IMR-90 (cell line): ENCODE measurements around the gene SDCCAG8. TPM values are rescaled to one million over a fixed set of nuclear protein-coding genes. Genes with fewer than 3 reads are reported as not detected.
A peak's percentile ranks its signal among the peaks of the same experiment; 100 is the strongest.

ENCODE experiments used
- ATAC-seq: fragments of 200-7000 bp; cut with Tn5 transposase; 2 replicates; pipeline ENCODE4 v1.9.1; 2020; ENCODE audit warnings: low read depth, mild to moderate bottlenecking, moderate library complexity
- BruUV-seq: library from RNA; stranded (reverse); fragments of 400-500 nt; replicated peaks from 2 replicates; lab custom pipeline; 2021; lab: Mats Ljungman, UMichigan
- CTCF ChIA-PET: fragments of 300-600 bp; formaldehyde crosslinking; extraction: SDS; loops from one replicate; lab custom pipeline; 2021; ENCODE audit warnings: antibody characterized with exemption; lab: Yijun Ruan, JAX
- POLR2A ChIA-PET: fragments of 300-600 bp; sonication (Branson Sonifier 250); formaldehyde crosslinking; loops from one replicate; lab custom pipeline; 2022; ENCODE audit warnings: antibody characterized with exemption; ENCODE audit not compliant: unreplicated experiment; lab: Charles Lee
- DNase-seq: peaks from one replicate; pipeline ENCODE4 v3.0.0; 2013
- H2AFZ ChIP-seq: replicated peaks from 2 replicates; pipeline ENCODE3; 2013; ENCODE audit warnings: low read length, mild to moderate bottlenecking; ENCODE audit not compliant: poor library complexity
- H2AK5ac ChIP-seq: 2 replicates; pipeline ENCODE4 v1.6.1; 2013; ENCODE audit warnings: low read depth, low read length, inconsistent platforms
- H2AK9ac ChIP-seq: replicated peaks from 2 replicates; pipeline ENCODE3; 2013; ENCODE audit warnings: mild to moderate bottlenecking, low read depth, low read length, moderate library complexity; ENCODE audit not compliant: poor library complexity
- H2BK120ac ChIP-seq: 2 replicates; pipeline ENCODE4 v1.6.1; 2013; ENCODE audit warnings: low read depth, low read length, inconsistent platforms
- H2BK15ac ChIP-seq: 3 replicates; pipeline ENCODE4 v1.6.1; 2013; ENCODE audit warnings: low read depth, low read length, inconsistent platforms
- H2BK20ac ChIP-seq: 2 replicates; pipeline ENCODE4 v1.6.1; 2013; ENCODE audit warnings: low read depth, mild to moderate bottlenecking, inconsistent platforms, low read length, moderate library complexity
- H2BK5ac ChIP-seq: 2 replicates; pipeline ENCODE4 v1.6.1; 2013; ENCODE audit warnings: mild to moderate bottlenecking, low read depth, low read length, inconsistent platforms; ENCODE audit not compliant: poor library complexity, severe bottlenecking
- H3K14ac ChIP-seq: replicated peaks from 2 replicates; pipeline ENCODE4 v1.6.1; 2013; ENCODE audit warnings: low read depth, low read length, inconsistent platforms
- H3K18ac ChIP-seq: 2 replicates; pipeline ENCODE4 v1.6.1; 2013; ENCODE audit warnings: low read depth, low read length, control low read depth
- H3K23ac ChIP-seq: 2 replicates; pipeline ENCODE4 v1.6.1; 2013; ENCODE audit warnings: low read depth, low read length, inconsistent platforms
- H3K27ac ChIP-seq: 2 replicates; pipeline ENCODE4 v1.5.1; 2013; ENCODE audit warnings: mild to moderate bottlenecking, control low read depth, low read length; ENCODE audit not compliant: insufficient read depth
- H3K27me3 ChIP-seq: 2 replicates; pipeline ENCODE4 v1.6.1; 2013; ENCODE audit warnings: low read length; ENCODE audit not compliant: control insufficient read depth, insufficient read depth
- H3K36me3 ChIP-seq: 2 replicates; pipeline ENCODE4 v1.6.1; 2013; ENCODE audit warnings: low read length, mixed read lengths; ENCODE audit not compliant: control insufficient read depth, insufficient read depth
- H3K4ac ChIP-seq: 2 replicates; pipeline ENCODE4 v1.6.1; 2013; ENCODE audit warnings: low read depth, low read length, inconsistent platforms
- H3K4me1 ChIP-seq: 2 replicates; pipeline ENCODE4 v1.6.1; 2013; ENCODE audit warnings: low read length, mixed read lengths; ENCODE audit not compliant: control insufficient read depth, insufficient read depth
- H3K4me2 ChIP-seq: 2 replicates; pipeline ENCODE4 v1.6.1; 2013; ENCODE audit warnings: low read depth, mild to moderate bottlenecking, control low read depth, low read length, moderate library complexity
- H3K4me3 ChIP-seq: 2 replicates; pipeline ENCODE4 v1.5.1; 2013; ENCODE audit warnings: low read depth, mild to moderate bottlenecking, control low read depth, low read length, moderate library complexity; ENCODE audit not compliant: insufficient read depth
- H3K56ac ChIP-seq: 2 replicates; pipeline ENCODE4 v1.6.1; 2013; ENCODE audit warnings: low read length, inconsistent platforms; ENCODE audit not compliant: insufficient read depth; ENCODE audit errors: extremely low read depth
- H3K79me1 ChIP-seq, 2 experiments: 2 replicates each; pipeline ENCODE4 v1.6.1; 2013; ENCODE audit warnings: low read length in 2 of 2, inconsistent platforms in 1 of 2, low read depth in 1 of 2
- H3K9ac ChIP-seq: 2 replicates; pipeline ENCODE4 v1.6.1; 2013; ENCODE audit warnings: low read depth, low read length, control low read depth
- H3K9me1 ChIP-seq: 2 replicates; pipeline ENCODE4 v1.6.1; 2013; ENCODE audit warnings: low read length, inconsistent platforms; ENCODE audit not compliant: insufficient read depth
- H3K9me3 ChIP-seq: 2 replicates; pipeline ENCODE4 v1.6.1; 2013; ENCODE audit warnings: low read length; ENCODE audit not compliant: control insufficient read depth, insufficient read depth
- H4K20me1 ChIP-seq: 2 replicates; pipeline ENCODE4 v1.6.1; 2013; ENCODE audit warnings: low read length, inconsistent platforms; ENCODE audit not compliant: insufficient read depth
- H4K5ac ChIP-seq: 2 replicates; pipeline ENCODE4 v1.6.1; 2013; ENCODE audit warnings: mild to moderate bottlenecking, low read depth, low read length, control low read depth
- H4K8ac ChIP-seq, 2 experiments: 2 replicates each; pipeline ENCODE4 v1.6.1; 2013; ENCODE audit warnings: low read depth in 2 of 2, low read length in 2 of 2, control low read depth in 1 of 2, inconsistent platforms in 1 of 2
- H4K91ac ChIP-seq: 2 replicates; pipeline ENCODE4 v1.6.1; 2013; ENCODE audit warnings: low read depth, low read length, inconsistent platforms; ENCODE audit not compliant: insufficient read depth
- BHLHE40 ChIP-seq: fragments of 150-350 bp; IDR thresholded peaks from 2 replicates; pipeline ENCODE4 v1.6.1; 2016; ENCODE audit warnings: mild to moderate bottlenecking, low read depth, low read length
- CEBPB ChIP-seq: IDR thresholded peaks from 2 replicates; pipeline ENCODE4 v1.6.1; 2012; ENCODE audit warnings: low read depth, low read length, improper control_type of control experiment
- CHD1 ChIP-seq: IDR thresholded peaks from 2 replicates; pipeline ENCODE4 v1.6.1; 2012; ENCODE audit warnings: low read depth, low read length, improper control_type of control experiment
- FOS ChIP-seq: fragments of 150-350 bp; IDR thresholded peaks from 2 replicates; pipeline ENCODE4 v1.6.1; 2016; ENCODE audit warnings: low read depth, low read length
- MAFK ChIP-seq: IDR thresholded peaks from 2 replicates; pipeline ENCODE4 v1.6.1; 2012; ENCODE audit warnings: low read depth, low read length, improper control_type of control experiment
- MAZ ChIP-seq: IDR thresholded peaks from 2 replicates; pipeline ENCODE4 v1.6.1; 2012; ENCODE audit warnings: low read depth, mild to moderate bottlenecking, low read length, improper control_type of control experiment, moderate library complexity, borderline replicate concordance
- MXI1 ChIP-seq: IDR thresholded peaks from 2 replicates; pipeline ENCODE4 v1.6.1; 2012; ENCODE audit warnings: low read depth, mild to moderate bottlenecking, low read length, moderate library complexity, borderline replicate concordance
- NFE2L2 ChIP-seq: fragments of 150-350 bp; IDR thresholded peaks from 2 replicates; pipeline ENCODE4 v1.6.1; 2016; ENCODE audit warnings: low read depth, mild to moderate bottlenecking, low read length
- RAD21 ChIP-seq: IDR thresholded peaks from 2 replicates; pipeline ENCODE4 v1.6.1; 2012; ENCODE audit warnings: low read length, improper control_type of control experiment
- SMC3 ChIP-seq: fragments of 150-350 bp; IDR thresholded peaks from 2 replicates; pipeline ENCODE4 v1.6.1; 2016; ENCODE audit warnings: low read depth, mild to moderate bottlenecking, antibody characterized with exemption, low read length, moderate library complexity
- WGBS, 2 experiments: methylation state at CpG; one replicate each; pipeline versions ENCODE4 v1.1.5 to v1.1.7; 2013; ENCODE audit warnings: missing lambda C conversion rate in 2 of 2; ENCODE audit not compliant: insufficient read length in 1 of 2; ENCODE audit errors: extremely low coverage in 2 of 2; 5-methylcytosine and 5-hydroxymethylcytosine counted together
- dilution Hi-C: fragments of 300-500 bp; cut with HindIII; formaldehyde crosslinking; loops from one replicate; pipeline ENCODE4 v1.14.3; 2018; ENCODE audit warnings: low sequenced_read_pairs; ENCODE audit not compliant: unreplicated experiment
- in situ Hi-C: fragments of 300-500 bp; cut with MboI; formaldehyde crosslinking; loops from 3 replicates; pipeline ENCODE4 v1.14.3; 2019; ENCODE audit warnings: low sequenced_read_pairs, inconsistent platforms, mixed read lengths
- intact Hi-C: fragments of 100-400 bp; cut with micrococcal nuclease; formaldehyde crosslinking; loops from 2 replicates; pipeline ENCODE4 v1.10.0; 2022
- polyA plus RNA-seq, 3 experiments: library from polyadenylated mRNA; depleted of rRNA; stranded (reverse); fragments of >200 nt; gene quantifications; 2 replicates each; pipeline ENCODE4 v1.2.3, GENCODE V29; 2012; ENCODE audit warnings: low replicate concordance in 1 of 3
- total RNA-seq: library from RNA; depleted of rRNA; stranded (reverse); fragments of >200 nt; gene quantifications from 2 replicates; pipeline ENCODE4 v1.2.3, GENCODE V29; 2012
- TF ChIP-seq, protein P1 (sequence below): fragments of 150-350 bp; IDR thresholded peaks from 2 replicates; pipeline ENCODE4 v1.6.1; 2017; ENCODE audit warnings: mild to moderate bottlenecking, antibody characterized with exemption, low read length, low read depth
- TF ChIP-seq, protein P2 (sequence below): conservative IDR thresholded peaks from 2 replicates; pipeline ENCODE4 v1.5.1; 2012; ENCODE audit warnings: mild to moderate bottlenecking, low read depth, low read length, improper control_type of control experiment

The SDCCAG8 gene
- total and polyA plus RNA-seq, 2 of the 4 experiments (the other 2 are of a cell fraction), result 25.2 to 46.8 TPM

DNA sequence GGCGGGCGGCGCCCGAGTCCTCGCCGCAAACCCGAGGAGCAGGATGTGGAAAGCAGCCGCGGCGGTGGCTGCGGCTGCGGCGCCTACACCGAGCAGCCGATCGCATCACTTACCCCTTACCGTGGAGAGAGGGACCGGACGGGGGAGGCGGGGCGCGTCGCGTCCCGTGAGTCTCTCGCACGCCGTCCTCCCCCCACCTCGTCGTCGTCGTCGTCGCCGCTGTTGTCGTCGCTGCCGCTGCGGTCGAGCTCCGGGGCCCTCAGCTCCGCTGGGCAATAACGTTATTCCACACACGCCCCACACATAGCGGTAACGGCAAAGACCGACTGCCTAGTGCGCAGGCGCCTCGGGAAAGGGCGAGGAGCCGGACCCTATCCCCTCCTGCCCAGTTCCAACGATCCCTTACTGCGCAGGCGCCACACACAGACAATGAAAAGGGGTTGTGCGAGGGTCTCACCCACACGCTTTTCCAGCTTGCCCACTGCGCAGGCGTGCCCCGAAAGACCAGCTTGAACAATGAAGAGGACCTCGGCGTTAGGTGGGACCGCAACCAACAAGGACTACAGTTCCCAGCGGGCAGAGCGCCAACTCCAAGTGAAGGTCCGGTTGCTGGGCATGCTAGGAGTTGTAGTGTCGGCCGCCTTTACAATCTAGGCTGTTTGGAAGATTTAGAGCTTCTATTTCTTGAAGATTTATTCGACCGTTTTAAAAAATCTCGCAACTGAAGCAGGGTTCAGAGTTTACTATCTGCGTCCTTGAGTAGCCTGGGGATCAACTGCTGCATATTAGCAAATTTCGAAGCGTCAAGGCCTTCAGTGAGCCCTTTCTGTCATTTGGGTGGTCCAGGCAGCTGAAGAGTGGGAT, 682 bp upstream of the SDCCAG8 start, which contains the start of gene CEP170:
Gene CEP170, minus strand, starts transcription at position 355 of the 864 bp plus-strand sequence. CDS start 30,001 bp downstream, outside the sequence.
- Histone ChIP-seq H3K9me1 (no peaks in the 10 kb centered on the region), H2AK9ac (peak within 1 kb of the TSS; percentile 97), H3K79me1 (peaks cover 0 to 9% of the 10 kb centered on the region in 2 experiments; a peak in 3 of 4 replicates), H4K8ac (peak within 1 kb of the TSS; percentile 79 to 91), H4K91ac (peak within 1 kb of the TSS; percentile 79), H2AFZ (peak within 1 kb of the TSS; percentile 95), H4K20me1 (peaks cover 20% of the 10 kb centered on the region), H2BK15ac (peak within 1 kb of the TSS; percentile 53; the same call in 2 of the 3 replicates), H3K18ac (peak within 1 kb of the TSS; percentile 89), H3K36me3 (no peaks in the 10 kb centered on the region), H2BK5ac (peak within 1 kb of the TSS; percentile 92), H3K9me3 (no peaks in the 10 kb centered on the region), H3K14ac (peak within 1 kb of the TSS; percentile 88), H4K5ac (peak within 1 kb of the TSS; percentile 70), H3K4me1 (no peaks in the 10 kb centered on the region; the same call in 1 of the 2 replicates), H3K4me3 (peak within 1 kb of the TSS; percentile 86), H3K4ac (peak within 1 kb of the TSS; percentile 92), H2BK20ac (peak within 1 kb of the TSS; percentile 58; the same call in 1 of the 2 replicates), H3K23ac (peak within 1 kb of the TSS; percentile 98), H2BK120ac (peak within 1 kb of the TSS; percentile 82), H3K9ac (peak within 1 kb of the TSS; percentile 86), H3K4me2 (peak within 1 kb of the TSS; percentile 100), H2AK5ac (peak within 1 kb of the TSS; percentile 83), H3K27me3 (no peaks in the 10 kb centered on the region), H3K27ac (peak within 1 kb of the TSS; percentile 89), H3K56ac (peak within 1 kb of the TSS; percentile 99)
- dilution Hi-C loops, result no loop called here
- in situ Hi-C loops, result no loop called here
- ChIA-PET CTCF (interaction anchor here (0.9 to 1.1 kb wide), 2 partner anchors 10 to 1359 kb away, joined by 3 read pairs; no protein-coding TSS in a partner anchor), POLR2A (interaction anchor here (0.6 to 0.9 kb wide), 3 partner anchors 10 to 48 kb away, joined by 3 to 4 read pairs (median 3); no protein-coding TSS in a partner anchor)
- ATAC-seq (peak; percentile 75), DNase-seq (peak; percentile 97)
- no TSS peak for BruUV-seq
- 0% methylated on average over 25 of the region's 74 CpGs; no CpG with 5 or more reads in 1 of the 2 experiments for WGBS, 2 experiments
- intact Hi-C loops, result loop anchor here (5.0 kb wide), 3 partner anchors 38 to 72 kb away; no protein-coding TSS in a partner anchor
- TF ChIP-seq, protein P1, sequence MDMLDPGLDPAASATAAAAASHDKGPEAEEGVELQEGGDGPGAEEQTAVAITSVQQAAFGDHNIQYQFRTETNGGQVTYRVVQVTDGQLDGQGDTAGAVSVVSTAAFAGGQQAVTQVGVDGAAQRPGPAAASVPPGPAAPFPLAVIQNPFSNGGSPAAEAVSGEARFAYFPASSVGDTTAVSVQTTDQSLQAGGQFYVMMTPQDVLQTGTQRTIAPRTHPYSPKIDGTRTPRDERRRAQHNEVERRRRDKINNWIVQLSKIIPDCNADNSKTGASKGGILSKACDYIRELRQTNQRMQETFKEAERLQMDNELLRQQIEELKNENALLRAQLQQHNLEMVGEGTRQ, result no peak
- TF ChIP-seq CHD1 (no peak), MXI1 (0 out of 2 replicates have a peak, but pooled peaks have one; percentile 18), NFE2L2 (no peak), FOS (no peak), MAFK (no peak), SMC3 (no peak), RAD21 (no peak), BHLHE40 (peak; percentile 44; the same call in 1 of the 2 replicates), MAZ (peak; percentile 30; the same call in 1 of the 2 replicates), CEBPB (no peak)
- TF ChIP-seq, protein P2, sequence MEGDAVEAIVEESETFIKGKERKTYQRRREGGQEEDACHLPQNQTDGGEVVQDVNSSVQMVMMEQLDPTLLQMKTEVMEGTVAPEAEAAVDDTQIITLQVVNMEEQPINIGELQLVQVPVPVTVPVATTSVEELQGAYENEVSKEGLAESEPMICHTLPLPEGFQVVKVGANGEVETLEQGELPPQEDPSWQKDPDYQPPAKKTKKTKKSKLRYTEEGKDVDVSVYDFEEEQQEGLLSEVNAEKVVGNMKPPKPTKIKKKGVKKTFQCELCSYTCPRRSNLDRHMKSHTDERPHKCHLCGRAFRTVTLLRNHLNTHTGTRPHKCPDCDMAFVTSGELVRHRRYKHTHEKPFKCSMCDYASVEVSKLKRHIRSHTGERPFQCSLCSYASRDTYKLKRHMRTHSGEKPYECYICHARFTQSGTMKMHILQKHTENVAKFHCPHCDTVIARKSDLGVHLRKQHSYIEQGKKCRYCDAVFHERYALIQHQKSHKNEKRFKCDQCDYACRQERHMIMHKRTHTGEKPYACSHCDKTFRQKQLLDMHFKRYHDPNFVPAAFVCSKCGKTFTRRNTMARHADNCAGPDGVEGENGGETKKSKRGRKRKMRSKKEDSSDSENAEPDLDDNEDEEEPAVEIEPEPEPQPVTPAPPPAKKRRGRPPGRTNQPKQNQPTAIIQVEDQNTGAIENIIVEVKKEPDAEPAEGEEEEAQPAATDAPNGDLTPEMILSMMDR, result no peak
